Uterus (tissue), 4 donors: ENCODE measurements around the gene SMARCD2. TPM values are rescaled to one million over a fixed set of nuclear protein-coding genes. Genes with fewer than 3 reads are reported as not detected.
A peak's percentile ranks its signal among the peaks of the same experiment; 100 is the strongest.

Source experiments
- DNase-seq, 2 donors: peaks; one replicate each; pipeline ENCODE4 v3.0.0-alpha.2; 2019 to 2020
- H3K27ac ChIP-seq, 2 donors: fragments of 200-600 bp; sonication (generic); 1 replicate in 1 of 2; 2 replicates in 1 of 2; pipeline ENCODE4 v1.5.1; 2016 to 2018
- H3K27me3 ChIP-seq, 2 donors: fragments of 200-600 bp; sonication (generic); one replicate each; pipeline ENCODE4 v1.5.1; 2018 to 2019; ENCODE audit warnings: control low read depth in 1 of 2
- H3K36me3 ChIP-seq, 2 donors: fragments of 200-600 bp; sonication (generic); one replicate each; pipeline ENCODE4 v1.5.1; 2019; ENCODE audit warnings: control low read depth in 1 of 2
- H3K4me1 ChIP-seq, 2 donors: fragments of 200-600 bp; sonication (generic); one replicate each; pipeline ENCODE4 v1.5.1; 2018 to 2019; ENCODE audit warnings: control low read depth in 1 of 2
- H3K4me3 ChIP-seq, 2 donors: fragments of 200-600 bp; sonication (generic); 1 replicate in 1 of 2; 2 replicates in 1 of 2; pipeline ENCODE4 v1.5.1; 2018 to 2019; ENCODE audit warnings: mild to moderate bottlenecking in 1 of 2
- H3K9me3 ChIP-seq, 2 donors: fragments of 200-600 bp; sonication (generic); one replicate each; pipeline ENCODE4 v1.5.1; 2019; ENCODE audit warnings: control low read depth in 1 of 2
- POLR2A ChIP-seq, 2 donors: fragments of 450-650 bp; IDR thresholded peaks; one replicate each; pipeline ENCODE4 v1.6.1; 2016; ENCODE audit warnings: antibody characterized with exemption in 2 of 2, mild to moderate bottlenecking in 1 of 2, moderate library complexity in 1 of 2
- intact Hi-C: fragments of 100-400 bp; cut with DNase I; formaldehyde crosslinking; loops from one replicate; pipeline ENCODE4 v1.15.1; 2023; ENCODE audit warnings: low total_unique reads
- total RNA-seq, 4 donors: library from RNA; depleted of rRNA in 3 of 4; stranded (reverse); fragments of >200 nt in 3 of 4; gene quantifications; one replicate each; pipeline versions ENCODE4 v1.1.0 to v1.2.4, GENCODE V29; 2014 to 2023
- TF ChIP-seq, protein P1 (sequence below), 4 experiments: fragments of 200-600 bp in 2 of 4; fragments of 450-650 bp in 2 of 4; sonication (generic) in 2 of 4; IDR thresholded peaks; one replicate each; pipeline ENCODE4 v1.5.1; 2016 to 2019; ENCODE audit warnings: antibody characterized with exemption in 4 of 4, mild to moderate bottlenecking in 2 of 4, moderate library complexity in 1 of 4
- donor health status: DM: yes; HTN: yes; CAD: no.

The SMARCD2 gene
- total RNA-seq, 4 donors from 2014 or later, result 72.9 to 205 (median 101) TPM

DNA sequence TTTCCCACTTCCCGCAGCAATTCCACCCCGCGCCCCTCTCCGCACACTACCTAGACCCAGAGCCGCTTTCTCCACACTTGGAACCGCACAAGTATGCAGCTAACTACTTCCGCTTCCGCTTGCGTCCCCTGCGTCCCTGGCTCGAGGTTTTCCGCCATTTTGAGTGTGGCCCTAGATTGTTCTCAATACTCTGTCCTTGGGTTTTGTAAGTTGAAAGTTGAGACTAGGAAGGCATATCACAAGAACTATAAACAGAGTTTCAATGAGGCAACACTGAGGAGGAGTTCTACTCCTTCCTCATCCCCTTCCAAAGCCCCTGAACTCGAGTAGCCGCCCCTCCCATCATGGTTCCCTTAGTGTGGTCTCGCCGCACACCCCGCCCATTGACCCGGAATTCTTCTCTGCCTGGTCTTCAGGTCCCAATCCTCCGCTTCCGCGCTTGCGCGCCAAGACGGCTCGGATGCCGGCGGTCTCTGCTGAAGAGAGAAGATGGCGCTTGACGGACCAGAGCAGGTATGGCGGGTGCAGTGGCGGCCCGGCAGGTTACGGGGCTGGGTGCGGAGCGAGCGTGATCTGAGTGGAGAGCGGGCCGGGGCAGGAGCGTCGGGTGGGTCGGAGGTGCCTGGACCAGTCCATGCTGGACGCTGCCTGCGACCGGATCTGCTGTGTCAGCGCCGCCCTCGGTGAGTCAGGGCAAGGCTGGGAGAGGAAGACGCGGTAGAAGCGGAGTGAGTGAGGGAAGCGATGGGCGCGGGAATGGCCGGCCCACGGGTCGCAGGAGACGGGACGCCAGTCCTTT is 15.3 kb downstream of the SMARCD2 start, which contains the start of the genes FTSJ3 and PSMC5:
Gene FTSJ3 (minus strand): TSS at position 662 of the 799 bp plus-strand sequence. CDS start 761 bp downstream, outside the sequence.
Gene PSMC5 (plus strand): TSS at position 430 of the 799 bp plus-strand sequence. CDS start 60 bp downstream, at position 490.
- Histone ChIP-seq H3K36me3 (no peaks in the 10 kb centered on the region), H3K4me1 (peaks cover 3 to 10% of the 10 kb centered on the region in 2 donors), H3K27ac (peak within 1 kb of the TSS; percentile 94 to 97), H3K9me3 (no peaks in the 10 kb centered on the region), H3K27me3 (no peaks in the 10 kb centered on the region), H3K4me3 (peak within 1 kb of the TSS; percentile 91 to 94)
- DNase-seq, result peak; percentile 94 to 95
- peak; percentile 54 to 79 for TF ChIP-seq POLR2A (IDR thresholded peaks at IDR 0.05)
- TF ChIP-seq, protein P1, sequence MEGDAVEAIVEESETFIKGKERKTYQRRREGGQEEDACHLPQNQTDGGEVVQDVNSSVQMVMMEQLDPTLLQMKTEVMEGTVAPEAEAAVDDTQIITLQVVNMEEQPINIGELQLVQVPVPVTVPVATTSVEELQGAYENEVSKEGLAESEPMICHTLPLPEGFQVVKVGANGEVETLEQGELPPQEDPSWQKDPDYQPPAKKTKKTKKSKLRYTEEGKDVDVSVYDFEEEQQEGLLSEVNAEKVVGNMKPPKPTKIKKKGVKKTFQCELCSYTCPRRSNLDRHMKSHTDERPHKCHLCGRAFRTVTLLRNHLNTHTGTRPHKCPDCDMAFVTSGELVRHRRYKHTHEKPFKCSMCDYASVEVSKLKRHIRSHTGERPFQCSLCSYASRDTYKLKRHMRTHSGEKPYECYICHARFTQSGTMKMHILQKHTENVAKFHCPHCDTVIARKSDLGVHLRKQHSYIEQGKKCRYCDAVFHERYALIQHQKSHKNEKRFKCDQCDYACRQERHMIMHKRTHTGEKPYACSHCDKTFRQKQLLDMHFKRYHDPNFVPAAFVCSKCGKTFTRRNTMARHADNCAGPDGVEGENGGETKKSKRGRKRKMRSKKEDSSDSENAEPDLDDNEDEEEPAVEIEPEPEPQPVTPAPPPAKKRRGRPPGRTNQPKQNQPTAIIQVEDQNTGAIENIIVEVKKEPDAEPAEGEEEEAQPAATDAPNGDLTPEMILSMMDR (IDR thresholded peaks at IDR 0.05), result peak; percentile 23 to 58 (median 34)
- intact Hi-C loops, result no loop called here

DNA sequence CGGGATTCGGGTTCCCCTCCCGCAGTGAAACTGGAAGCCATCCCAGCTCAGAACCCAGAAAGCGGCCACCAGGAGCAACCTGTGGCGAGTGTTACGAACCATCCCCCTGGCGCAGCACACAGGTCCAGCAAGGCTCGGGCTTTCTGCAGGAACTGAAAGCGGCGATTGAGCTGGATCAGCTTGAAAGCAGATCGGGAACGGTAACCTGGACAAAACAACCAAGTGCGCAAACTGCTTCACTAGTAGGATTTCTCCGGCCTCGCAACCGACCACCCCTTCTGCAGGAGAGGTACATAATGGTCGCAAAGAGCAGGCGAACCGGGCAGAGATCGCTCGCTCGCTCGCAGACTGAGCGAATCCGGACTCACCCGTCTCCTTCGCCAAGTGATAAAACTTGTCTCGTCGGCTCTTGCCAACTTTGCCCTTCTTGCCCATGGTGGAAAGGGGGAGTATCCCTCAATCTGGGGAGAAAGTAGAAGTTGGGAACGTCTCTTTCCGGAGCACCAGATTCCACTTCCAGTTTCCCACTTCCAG is 15.9 kb downstream of the SMARCD2 start:
- H3K36me3 ChIP-seq, result no peaks in the 10 kb centered on the region
- TF ChIP-seq POLR2A (IDR thresholded peaks at IDR 0.05), result no peak
- TF ChIP-seq, protein P1 (IDR thresholded peaks at IDR 0.05), result no peak
- H3K27ac ChIP-seq, result peak overlapping the region; percentile 94 to 97
- no peak for DNase-seq
- H3K4me3 ChIP-seq, result peak overlapping the region; percentile 91 to 94
- intact Hi-C loops, result no loop called here
- no peaks in the 10 kb centered on the region for H3K9me3 ChIP-seq
- H3K27me3 ChIP-seq, result no peaks in the 10 kb centered on the region
- H3K4me1 ChIP-seq, result peaks cover 3 to 10% of the 10 kb centered on the region in 2 donors

DNA sequence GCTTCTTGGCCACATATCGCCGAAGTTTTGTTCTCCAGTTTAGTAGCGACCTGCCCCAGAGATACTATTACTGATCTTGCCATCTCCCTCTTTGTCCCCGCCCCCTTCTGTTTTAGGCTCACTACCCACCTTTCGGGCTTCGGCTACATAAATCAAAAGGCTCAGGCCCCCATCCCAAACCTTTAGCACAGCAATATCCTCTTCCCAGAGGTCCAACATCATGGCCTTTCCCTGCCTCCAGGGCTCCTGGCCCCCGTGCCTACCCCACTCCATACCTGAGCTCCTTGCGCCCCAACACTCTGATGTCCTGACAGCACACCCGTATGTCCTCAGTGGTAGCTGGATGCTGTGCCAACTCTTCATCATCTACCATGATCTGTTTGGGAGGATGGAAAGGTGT is 18.1 kb downstream of the SMARCD2 start:
- no peak overlapping the region for H3K27ac ChIP-seq
- intact Hi-C loops, result no loop called here
- H3K36me3 ChIP-seq, result no peaks in the 10 kb centered on the region
- no peaks in the 10 kb centered on the region for H3K27me3 ChIP-seq
- no peak overlapping the region for H3K4me3 ChIP-seq
- DNase-seq, result no peak
- H3K9me3 ChIP-seq, result no peaks in the 10 kb centered on the region
- TF ChIP-seq POLR2A (IDR thresholded peaks at IDR 0.05), result no peak
- TF ChIP-seq, protein P1 (IDR thresholded peaks at IDR 0.05), result no peak
- peaks cover 3 to 10% of the 10 kb centered on the region in 2 donors for H3K4me1 ChIP-seq

DNA sequence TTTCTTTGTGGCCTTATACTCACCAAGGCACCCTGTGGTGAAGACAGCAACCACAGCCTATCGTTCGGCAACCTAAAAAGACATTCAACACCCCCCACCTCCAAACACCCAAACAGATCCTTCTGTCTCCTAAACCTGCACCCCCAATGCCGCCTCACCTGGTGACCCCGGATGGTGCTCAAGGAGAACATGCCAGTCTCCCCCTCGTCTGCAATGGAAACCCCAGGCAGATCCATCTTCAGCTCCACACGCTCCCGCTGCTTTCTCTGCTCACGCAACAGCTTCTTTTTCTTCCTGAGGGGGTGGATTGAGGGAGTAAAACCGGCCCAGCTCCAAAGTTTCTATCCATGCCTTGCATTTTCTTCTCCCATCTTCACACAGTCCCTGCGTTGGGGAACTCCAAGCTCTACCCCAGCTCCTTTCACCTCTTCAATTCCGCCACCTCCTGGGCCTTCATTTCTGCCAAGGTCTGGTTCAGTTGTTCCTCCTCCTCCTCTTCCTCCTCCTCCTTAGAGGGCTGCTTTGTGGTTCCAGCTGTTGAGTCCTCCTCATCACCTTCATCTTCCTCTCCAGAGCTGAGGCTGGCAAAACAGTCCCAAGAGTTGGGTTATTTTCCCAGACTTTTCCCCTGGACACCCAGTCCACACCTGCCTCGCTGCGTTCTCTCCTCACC is 18.7 kb downstream of the SMARCD2 start:
- H3K36me3 ChIP-seq, result no peaks in the 10 kb centered on the region
- intact Hi-C loops, result no loop called here
- H3K27ac ChIP-seq, result no peak overlapping the region
- no peak overlapping the region for H3K4me3 ChIP-seq
- no peak for TF ChIP-seq POLR2A (IDR thresholded peaks at IDR 0.05)
- TF ChIP-seq, protein P1 (IDR thresholded peaks at IDR 0.05), result no peak
- no peaks in the 10 kb centered on the region for H3K9me3 ChIP-seq
- H3K4me1 ChIP-seq, result peaks cover 3 to 6% of the 10 kb centered on the region in 2 donors
- no peak for DNase-seq
- H3K27me3 ChIP-seq, result no peaks in the 10 kb centered on the region
